NCI-H2107 treated with DMSO at 0.1 percent for 48 hours (cell line): ENCODE data around the gene RDH8.
"Not testable (repeated sequence)": the region's sequence is repeated elsewhere in the genome, so short reads cannot be mapped to it uniquely, and the experiment has no call there.

Experiments
- DNase-seq: peaks from one replicate; lab custom pipeline; 2025; ENCODE audit not compliant: unreplicated experiment; lab: John Stamatoyannopoulos, UW

RDH8 gene

DNA sequence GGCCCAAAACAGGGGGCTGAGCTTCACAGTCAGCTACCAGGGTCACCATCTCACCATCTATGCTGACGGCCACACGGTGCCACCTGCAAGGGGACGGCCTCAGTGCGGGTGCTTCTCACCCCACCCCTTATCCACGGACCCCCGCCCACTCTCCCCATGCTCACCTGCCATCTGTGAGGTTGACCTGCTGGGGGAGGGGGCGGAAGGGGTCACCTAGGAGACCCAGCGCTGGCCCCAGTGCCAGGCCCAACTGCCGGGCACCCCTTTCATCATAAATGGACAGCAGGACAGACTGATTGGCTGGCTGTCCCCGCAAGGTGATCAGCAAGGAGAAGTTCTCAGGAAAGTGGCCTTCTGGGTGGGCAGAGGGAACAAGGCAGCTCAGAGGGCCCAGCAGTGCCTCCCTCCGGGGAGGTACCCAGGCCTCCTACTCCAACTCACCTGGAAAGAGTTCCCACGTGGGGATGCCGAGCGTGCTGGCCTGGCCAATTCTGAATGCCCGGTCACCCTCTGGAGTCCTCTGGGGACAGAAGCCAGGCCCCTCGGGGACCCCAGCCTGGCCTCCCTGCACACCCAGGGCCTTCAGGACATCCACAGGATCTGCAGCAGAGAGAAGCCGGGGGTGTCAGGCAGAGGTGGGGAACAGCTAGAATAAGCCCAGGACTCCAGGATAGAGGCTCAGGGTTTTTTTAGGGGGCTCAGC is 7.5 kb upstream of the RDH8 start:
- no peak for DNase-seq

DNA sequence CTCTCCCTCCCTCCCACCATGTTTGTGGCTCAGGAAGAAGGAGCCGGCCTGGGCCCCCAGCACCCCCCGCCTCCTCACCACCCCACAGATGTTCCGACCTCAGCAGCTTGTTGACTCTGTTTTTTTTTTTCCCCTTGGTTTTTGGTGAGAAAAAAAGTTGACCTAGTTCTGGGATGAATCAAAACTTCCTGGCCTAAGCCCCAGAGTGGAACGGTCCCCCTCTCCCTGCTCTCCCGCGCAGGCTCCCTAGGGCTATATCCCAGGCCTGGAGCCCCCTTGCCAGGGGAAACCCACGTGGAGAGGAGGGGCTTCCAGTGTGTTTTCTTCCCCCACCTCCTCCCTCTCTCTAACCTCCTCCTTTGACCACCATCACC is 7.0 kb upstream of the RDH8 start:
- DNase-seq = no peak

GRCh38 chr19:10006752-10007323 is 6.4 kb upstream of the RDH8 start:
- no peak for DNase-seq

DNA sequence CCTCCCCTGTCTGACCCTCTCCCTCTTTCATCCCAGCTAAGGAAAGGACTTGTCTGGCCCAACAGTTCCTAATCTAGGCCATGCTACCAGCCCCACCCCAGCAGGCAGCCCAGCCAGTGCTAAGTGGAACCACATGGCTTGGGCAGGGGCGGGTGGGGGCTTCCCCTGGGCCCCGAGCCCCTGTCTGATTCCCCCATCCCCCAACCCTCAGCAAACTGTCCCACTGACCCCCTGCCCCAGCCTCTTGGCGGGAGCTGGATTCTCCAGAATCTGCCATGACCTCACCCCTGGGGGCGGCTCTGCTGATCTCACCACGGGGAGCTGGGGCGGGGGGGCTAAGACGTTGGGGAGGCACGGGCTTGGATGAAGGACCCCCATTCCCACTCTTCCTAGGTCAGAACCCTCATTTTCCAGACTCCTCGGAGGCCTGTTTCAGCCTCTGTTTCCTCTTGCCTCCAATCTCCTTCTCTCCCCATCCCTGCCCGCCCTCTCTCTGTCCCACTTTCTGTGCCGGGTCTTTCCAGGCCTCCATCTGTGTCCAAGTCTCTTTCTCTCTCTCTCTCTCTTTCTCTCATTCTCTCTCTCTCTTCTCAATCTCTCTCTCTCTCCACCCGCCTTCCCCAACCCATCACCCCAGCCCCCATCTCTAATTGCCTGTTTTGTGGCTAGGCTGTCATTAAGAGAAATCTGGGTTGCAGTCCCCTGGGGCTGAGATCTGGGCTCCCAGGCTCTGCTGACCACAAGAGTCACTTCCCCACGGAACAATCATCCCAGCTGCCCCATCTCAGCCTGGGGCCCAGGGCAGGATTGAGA is 5.7 kb upstream of the RDH8 start:
- DNase-seq = no peak

- DNase-seq = no peak
Measured at GRCh38 chr19:10008184-10008765, 5.0 kb upstream of the RDH8 start.

DNA sequence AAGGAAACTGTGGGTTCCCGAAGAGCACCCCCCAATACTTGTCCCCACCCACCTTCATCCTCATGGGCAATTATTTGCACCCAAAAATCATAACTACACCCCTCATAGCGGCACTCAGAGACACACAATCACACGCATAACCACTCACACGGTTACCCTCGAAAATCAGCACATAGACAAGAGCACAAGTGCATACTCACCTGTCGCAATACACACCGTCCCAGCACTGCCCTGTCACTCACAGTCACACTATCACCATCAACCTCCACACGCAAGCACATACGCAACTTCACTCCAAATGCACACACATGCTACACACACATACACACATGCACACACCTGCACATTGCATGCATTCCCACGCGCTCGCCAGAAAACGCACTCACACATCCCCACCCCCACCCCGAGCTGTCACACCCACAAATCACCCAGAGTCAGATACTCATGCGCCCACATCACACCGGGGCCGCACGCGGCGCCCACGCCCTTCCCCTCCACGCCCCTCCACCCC is 3.5 kb upstream of the RDH8 start:
- no peak for DNase-seq

- no peak for DNase-seq
Measured at GRCh38 chr19:10010247-10010691, 3.0 kb upstream of the RDH8 start, which contains the start of gene COL5A3. Gene COL5A3 (minus strand): TSS chr19:10010504. CDS start chr19:10010385, 119 bp downstream.

DNA sequence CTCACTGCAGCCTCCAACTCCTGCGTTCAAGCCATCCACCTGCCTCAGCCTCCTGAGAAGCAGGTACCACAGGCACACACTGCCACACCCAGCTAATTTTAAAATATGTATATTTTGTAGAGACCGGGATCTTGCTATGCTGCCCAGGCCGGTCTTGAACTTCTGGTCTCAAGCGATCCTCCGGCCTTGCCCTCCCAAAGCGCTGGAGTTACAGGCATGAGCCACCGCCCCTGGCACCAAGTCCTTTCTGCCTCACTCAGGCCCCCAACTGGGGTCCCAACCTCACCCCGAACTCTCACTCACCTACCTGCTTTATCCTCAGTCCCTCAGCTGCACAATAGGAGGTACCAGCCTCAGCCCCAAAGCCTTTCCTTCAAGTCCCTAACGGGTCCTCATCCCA is 2.3 kb upstream of the RDH8 start:
- no peak for DNase-seq

GRCh38 chr19:10011974-10012373 is 1.3 kb upstream of the RDH8 start:
- DNase-seq = no peak

- DNase-seq = no peak
Measured at GRCh38 chr19:10013834-10014618, 743 bp downstream of the RDH8 start.

DNA sequence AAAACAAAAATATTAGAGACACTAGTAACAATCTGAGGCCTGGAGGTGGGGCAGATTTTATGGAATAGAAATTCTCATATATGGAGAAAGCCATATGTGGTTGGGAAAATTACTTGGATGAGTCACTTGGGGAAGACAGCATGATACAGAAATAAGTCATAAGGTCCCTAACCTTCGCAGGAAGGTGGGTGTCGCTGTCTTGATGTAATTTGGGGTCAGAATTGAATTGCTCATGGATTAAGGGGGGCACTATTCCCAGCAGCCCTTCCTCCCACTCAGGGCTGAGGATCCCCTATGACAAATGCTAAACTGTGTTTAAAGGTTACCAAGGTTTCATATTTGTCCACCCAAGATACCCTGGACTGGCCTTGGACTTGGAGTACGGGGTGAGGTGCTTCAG is 5.0 kb downstream of the RDH8 start:
- DNase-seq = no peak

- DNase-seq = no peak
Measured at GRCh38 chr19:10018786-10019185, 5.5 kb downstream of the RDH8 start.

GRCh38 chr19:10019246-10019645 is 6.0 kb downstream of the RDH8 start:
- no peak for DNase-seq

DNA sequence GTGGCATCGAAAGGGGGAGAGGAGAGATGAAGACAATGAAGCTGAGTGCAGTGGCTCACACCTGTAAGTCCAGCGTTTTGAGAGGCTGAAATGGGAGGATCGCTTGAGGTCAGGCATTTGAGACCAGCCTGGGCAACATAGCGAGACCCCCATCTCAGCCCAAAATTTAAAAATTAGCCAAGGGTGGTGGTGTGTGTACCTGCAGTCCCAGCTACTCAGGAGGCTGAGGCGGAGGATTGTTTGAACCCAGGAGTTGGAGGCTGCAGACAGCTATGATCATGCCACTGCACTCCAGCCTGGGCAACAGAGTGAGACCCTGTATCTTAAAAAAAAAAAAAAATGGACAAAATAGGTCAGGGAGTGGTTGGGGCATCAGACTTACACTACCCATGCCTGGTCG is 7.6 kb downstream of the RDH8 start:
- no peak for DNase-seq

GRCh38 chr19:10021446-10021845 is 8.2 kb downstream of the RDH8 start:
- no peak for DNase-seq

- DNase-seq = no peak
Measured at GRCh38 chr19:10021863-10022262, 8.6 kb downstream of the RDH8 start.

GRCh38 chr19:10023096-10023495 is 9.8 kb downstream of the RDH8 start:
- not testable (repeated sequence) for DNase-seq

- no peak for DNase-seq
Measured at GRCh38 chr19:10026744-10027143, 13.5 kb downstream of the RDH8 start.

DNA sequence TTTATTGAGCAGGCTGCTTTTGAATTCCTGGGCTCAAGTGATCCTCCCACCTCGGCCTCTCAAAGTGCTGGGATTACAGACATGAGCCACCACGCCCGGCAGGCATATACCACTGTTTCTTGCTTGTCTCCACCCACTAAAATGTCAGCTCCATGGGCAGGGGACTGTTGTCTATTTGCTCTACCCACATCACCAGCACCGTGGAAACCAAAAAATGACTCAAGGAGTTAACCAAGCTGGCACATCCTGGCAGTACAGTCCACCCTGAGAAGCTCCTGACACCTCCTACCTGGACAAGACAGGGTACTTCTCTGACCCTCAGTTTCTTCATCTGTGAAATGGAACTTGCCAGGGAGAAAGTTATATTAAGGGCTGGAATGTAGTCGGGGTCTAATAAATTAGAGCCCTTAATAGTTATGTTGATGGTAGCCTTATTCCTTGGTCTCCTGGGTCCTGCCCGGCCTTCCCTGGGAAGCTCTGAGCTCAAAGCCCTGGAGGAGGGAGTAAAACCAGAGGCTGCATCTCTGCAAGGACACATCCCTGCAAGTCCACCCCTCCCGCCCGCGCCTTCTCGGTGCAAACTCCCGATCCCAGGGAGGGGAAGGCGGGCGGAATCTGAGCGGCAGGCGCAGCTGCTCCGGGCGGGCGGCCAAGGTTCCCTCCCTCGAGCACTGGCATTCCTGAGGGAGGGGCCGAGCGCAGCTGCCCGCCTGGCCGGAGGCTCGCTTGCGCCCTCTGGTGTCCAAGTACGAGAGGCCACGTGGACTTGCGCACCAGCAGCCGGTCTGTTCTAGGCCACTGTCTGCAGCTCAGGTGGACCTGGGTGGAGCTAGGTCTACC is 14.1 kb downstream of the RDH8 start:
- peak; percentile 56 for DNase-seq

DNA sequence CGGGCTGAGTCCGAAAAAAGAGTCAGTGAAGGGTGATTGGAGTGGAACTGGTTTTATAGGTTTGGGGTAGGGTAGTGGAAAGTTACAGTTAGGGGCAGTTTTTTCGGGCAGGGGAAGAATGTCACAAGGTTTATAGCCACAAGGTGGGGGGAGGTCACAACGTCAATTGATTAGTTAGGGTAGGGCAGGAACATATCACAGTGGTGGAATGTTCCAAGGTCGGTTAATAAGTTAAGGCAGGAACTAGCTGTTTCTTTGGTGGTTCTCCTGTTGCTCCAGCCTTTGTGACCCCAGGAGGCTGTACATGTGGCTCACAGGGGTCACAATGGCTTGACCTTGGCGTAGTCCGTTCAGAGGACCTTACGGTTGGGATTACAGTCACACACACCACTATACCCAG is 20.3 kb downstream of the RDH8 start:
- no peak for DNase-seq
